ENCODE measurements around the gene TMOD3. TPM values are rescaled to one million over a fixed set of nuclear protein-coding genes. Genes with fewer than 3 reads are reported as not detected.

The TMOD3 gene
- total RNA-seq, 2 experiments from 2014 or later, result 73.8 to 74.1 TPM

DNA sequence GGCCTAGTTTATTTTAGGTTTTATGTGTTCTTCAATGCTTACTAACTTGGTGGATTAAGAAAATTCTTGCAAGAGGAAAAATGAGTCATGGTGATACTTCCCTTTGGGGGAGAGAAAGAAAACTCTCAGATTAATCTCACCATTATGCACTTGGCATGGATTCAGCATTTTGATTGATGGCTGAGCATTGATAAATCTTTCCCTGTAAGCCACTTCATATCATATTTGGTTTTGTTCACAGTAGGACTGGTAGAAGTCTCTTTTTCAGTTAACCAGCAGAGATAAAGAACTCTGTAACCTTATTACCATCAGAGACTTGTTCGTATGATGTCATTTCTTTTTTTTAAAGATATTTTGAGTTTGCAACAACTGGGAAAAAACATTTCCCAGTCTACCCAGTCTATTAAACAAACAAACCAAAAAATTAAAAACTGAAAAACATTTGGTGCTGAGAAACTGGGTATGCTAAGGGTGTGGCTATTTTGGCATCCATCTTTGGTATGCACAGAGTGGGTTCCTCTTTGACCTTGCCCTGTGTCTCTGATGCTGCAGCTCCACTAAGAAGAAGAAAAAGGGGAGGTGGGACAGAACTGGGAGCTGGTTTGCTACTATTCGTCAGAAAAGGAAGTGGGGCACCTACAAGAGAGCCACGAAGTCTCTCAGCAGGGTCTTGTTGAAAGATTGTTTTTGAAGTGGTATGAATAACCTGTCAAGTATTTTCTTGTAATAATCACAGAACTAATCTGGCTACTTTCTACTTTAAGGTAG lies 17.2 kb downstream of the TMOD3 start:
- H3K27me3 Mint-ChIP-seq (ENCODE audit: low read depth), result no peaks in the 10 kb centered on the region
- ChIA-PET CTCF (interaction anchor here (1.5 kb wide), 1 partner anchor 71 kb away, joined by 3 read pairs; no protein-coding TSS in a partner anchor), POLR2A (interaction anchor here (0.6 kb wide), 1 partner anchor 310 kb away, joined by 4 read pairs; no protein-coding TSS in a partner anchor)
- ATAC-seq (peak; percentile 55), DNase-seq (no peak)
- peaks cover 16% of the 10 kb centered on the region for H3K36me3 Mint-ChIP-seq (ENCODE audit: low read depth)
- peaks cover 48% of the 10 kb centered on the region for H3K4me1 Mint-ChIP-seq (ENCODE audit: low read depth)
- H3K27ac Mint-ChIP-seq, result peak overlapping the region; percentile 71
- H3K9me3 Mint-ChIP-seq (ENCODE audit: insufficient read depth), result no peaks in the 10 kb centered on the region
- H3K4me3 Mint-ChIP-seq, result peak overlapping the region; percentile 36

DNA sequence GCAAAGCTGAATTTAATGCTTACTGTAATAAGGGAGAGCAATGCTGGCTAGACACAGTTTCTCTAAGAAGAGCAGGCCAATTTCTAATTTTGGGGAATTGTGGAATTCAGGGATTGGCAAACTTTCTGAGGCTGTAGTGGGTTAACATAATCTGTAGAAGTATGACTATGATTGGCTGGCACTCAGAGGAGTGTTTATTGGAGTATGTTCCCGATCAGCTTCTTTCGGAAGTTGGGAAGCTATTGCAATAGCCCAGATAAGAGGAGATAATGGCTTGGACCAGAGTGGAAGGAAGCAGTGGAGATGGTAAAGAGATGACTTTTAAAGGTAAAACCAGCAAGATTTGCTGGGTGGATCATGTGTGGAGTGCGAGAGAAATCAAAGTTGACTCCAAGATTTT lies 19.4 kb downstream of the TMOD3 start:
- CTCF ChIA-PET, result interaction anchor here (1.2 kb wide), 1 partner anchor 14 kb away, joined by 3 read pairs; no protein-coding TSS in a partner anchor
- H3K27ac Mint-ChIP-seq, result no peak overlapping the region
- POLR2A ChIA-PET, result no interaction called here
- DNase-seq (no peak), ATAC-seq (no peak)
- no peak overlapping the region for H3K4me3 Mint-ChIP-seq
- peaks cover 31% of the 10 kb centered on the region for H3K4me1 Mint-ChIP-seq (ENCODE audit: low read depth)
- peaks cover 16% of the 10 kb centered on the region for H3K36me3 Mint-ChIP-seq (ENCODE audit: low read depth)
- no peaks in the 10 kb centered on the region for H3K9me3 Mint-ChIP-seq (ENCODE audit: insufficient read depth)
- no peaks in the 10 kb centered on the region for H3K27me3 Mint-ChIP-seq (ENCODE audit: low read depth)

DNA sequence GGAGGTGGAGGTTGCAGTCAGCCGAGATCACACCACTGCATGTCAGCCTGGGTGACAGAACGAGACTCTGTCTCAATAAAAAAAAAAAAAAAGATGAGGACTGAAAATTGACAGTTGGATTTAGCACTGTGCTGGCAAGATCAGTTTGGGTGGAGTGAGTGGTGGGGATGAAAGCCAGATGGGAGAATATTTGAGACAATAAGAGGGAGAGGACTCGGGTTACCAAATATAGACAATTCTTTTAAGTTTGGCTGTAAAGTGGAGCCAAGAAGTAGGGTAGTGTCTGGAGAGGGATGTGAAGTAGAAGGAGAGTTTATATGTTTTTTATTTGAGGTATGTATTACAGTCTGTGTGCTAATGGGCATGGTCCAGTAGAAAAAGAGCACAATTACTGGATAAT lies 20.4 kb downstream of the TMOD3 start:
- no peak for DNase-seq
- no peak overlapping the region for H3K4me3 Mint-ChIP-seq
- CTCF ChIA-PET, result no interaction called here

DNA sequence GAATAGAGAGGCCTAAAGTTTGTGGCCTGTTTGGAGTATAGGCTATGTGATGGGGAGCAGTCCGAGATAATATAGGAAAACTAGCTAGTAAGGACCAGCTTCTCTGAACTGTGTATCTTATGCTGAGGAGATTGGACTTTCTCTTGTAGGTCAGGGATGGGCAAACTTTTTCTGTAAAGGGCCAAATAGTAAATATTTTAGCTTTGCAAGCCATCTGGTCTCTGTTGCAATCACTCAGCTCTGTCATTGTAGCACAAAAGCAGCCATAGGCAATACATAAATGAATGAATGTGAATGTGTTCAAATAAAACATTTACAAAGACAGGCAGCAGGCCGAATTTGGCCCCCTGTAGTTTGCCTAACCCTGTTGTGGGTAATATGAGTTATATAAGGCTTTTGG lies 24.5 kb downstream of the TMOD3 start:
- H3K36me3 Mint-ChIP-seq (ENCODE audit: low read depth), result peaks cover 9% of the 10 kb centered on the region
- ChIA-PET POLR2A (no interaction called here), CTCF (interaction anchor here (1.1 to 1.4 kb wide), 2 partner anchors 23 to 59 kb away, joined by 4 to 5 read pairs; no protein-coding TSS in a partner anchor)
- no peaks in the 10 kb centered on the region for H3K9me3 Mint-ChIP-seq (ENCODE audit: insufficient read depth)
- H3K27me3 Mint-ChIP-seq (ENCODE audit: low read depth), result no peaks in the 10 kb centered on the region
- H3K27ac Mint-ChIP-seq, result no peak overlapping the region
- no peak for ATAC-seq
- H3K4me3 Mint-ChIP-seq, result no peak overlapping the region
- H3K4me1 Mint-ChIP-seq (ENCODE audit: low read depth), result peaks cover 10% of the 10 kb centered on the region
- DNase-seq, result no peak

More for the DNA sequence above, 20.4 kb downstream of the TMOD3 start:
- Mint-ChIP-seq H3K27ac (no peak overlapping the region), H3K27me3 (ENCODE audit: low read depth) (no peaks in the 10 kb centered on the region), H3K4me1 (ENCODE audit: low read depth) (peaks cover 29% of the 10 kb centered on the region), H3K36me3 (ENCODE audit: low read depth) (peaks cover 16% of the 10 kb centered on the region), H3K9me3 (ENCODE audit: insufficient read depth) (no peaks in the 10 kb centered on the region)
- POLR2A ChIA-PET, result no interaction called here
- ATAC-seq, result no peak

DNA sequence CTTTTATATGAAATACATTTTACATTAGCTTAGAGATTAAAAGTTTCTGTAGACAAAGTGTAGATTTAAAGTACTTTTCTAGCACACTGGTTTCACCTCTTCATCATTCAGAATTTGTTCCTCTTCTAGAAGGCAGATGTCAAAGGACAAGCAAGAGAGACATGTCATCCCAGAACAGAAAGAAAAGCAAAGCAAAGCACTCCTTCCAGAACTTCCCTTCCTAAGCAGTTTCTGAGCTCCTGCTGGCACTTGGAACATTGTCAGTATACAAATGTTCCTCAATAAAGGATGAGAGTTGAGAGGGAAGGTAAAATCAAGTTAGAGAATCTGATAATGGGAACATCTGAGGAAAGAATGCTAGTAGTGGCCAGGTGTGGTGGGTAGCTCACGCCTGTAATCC lies 26.2 kb downstream of the TMOD3 start:
- no peak for DNase-seq
- H3K27ac Mint-ChIP-seq, result no peak overlapping the region
- ChIA-PET CTCF (interaction anchor here (1.6 kb wide), 1 partner anchor 13 kb away, joined by 3 read pairs; no protein-coding TSS in a partner anchor), POLR2A (no interaction called here)
- no peaks in the 10 kb centered on the region for H3K9me3 Mint-ChIP-seq (ENCODE audit: insufficient read depth)
- H3K27me3 Mint-ChIP-seq (ENCODE audit: low read depth), result no peaks in the 10 kb centered on the region
- peaks cover 13% of the 10 kb centered on the region for H3K4me1 Mint-ChIP-seq (ENCODE audit: low read depth)
- no peak overlapping the region for H3K4me3 Mint-ChIP-seq
- no peak for ATAC-seq
- H3K36me3 Mint-ChIP-seq (ENCODE audit: low read depth), result peaks cover 14% of the 10 kb centered on the region

DNA sequence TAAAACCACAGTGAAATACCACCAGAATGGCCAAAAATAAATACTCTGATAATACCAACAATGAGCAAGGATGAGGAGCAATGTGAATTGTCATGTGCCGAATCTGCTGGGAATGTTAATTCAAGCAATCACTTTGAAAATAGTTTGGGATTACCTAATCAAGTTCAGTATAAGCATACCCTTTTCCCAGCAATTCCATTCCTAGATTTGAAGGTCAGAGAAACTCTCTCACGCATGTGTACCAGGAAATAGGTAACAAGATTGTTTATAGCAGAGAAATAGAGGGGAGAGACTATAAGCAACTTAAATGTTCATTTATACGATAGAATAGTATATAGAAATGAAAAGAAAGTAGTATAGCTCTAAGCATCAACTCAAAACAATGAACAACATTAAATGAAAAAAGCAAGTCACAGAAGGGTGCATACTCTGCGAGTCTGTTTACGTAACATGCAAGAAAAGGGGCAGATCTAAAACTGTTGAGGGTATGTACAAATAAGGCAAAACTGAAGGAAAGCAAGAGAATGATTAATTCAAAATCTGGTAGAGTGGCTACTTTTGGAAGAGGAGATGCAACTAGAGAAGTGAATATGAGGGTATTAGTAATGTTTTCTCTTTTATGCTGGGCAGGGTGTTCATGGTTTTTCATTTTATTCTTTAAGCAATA lies 27.4 kb downstream of the TMOD3 start:
- no peaks in the 10 kb centered on the region for H3K9me3 Mint-ChIP-seq (ENCODE audit: insufficient read depth)
- peaks cover 17% of the 10 kb centered on the region for H3K36me3 Mint-ChIP-seq (ENCODE audit: low read depth)
- ATAC-seq (no peak), DNase-seq (no peak)
- H3K4me3 Mint-ChIP-seq, result no peak overlapping the region
- H3K27me3 Mint-ChIP-seq (ENCODE audit: low read depth), result no peaks in the 10 kb centered on the region
- no peak overlapping the region for H3K27ac Mint-ChIP-seq
- peaks cover 24% of the 10 kb centered on the region for H3K4me1 Mint-ChIP-seq (ENCODE audit: low read depth)
- POLR2A ChIA-PET, result no interaction called here
- CTCF ChIA-PET, result interaction anchor here (1.3 kb wide), 1 partner anchor 15 kb away, joined by 3 read pairs; no protein-coding TSS in a partner anchor

DNA sequence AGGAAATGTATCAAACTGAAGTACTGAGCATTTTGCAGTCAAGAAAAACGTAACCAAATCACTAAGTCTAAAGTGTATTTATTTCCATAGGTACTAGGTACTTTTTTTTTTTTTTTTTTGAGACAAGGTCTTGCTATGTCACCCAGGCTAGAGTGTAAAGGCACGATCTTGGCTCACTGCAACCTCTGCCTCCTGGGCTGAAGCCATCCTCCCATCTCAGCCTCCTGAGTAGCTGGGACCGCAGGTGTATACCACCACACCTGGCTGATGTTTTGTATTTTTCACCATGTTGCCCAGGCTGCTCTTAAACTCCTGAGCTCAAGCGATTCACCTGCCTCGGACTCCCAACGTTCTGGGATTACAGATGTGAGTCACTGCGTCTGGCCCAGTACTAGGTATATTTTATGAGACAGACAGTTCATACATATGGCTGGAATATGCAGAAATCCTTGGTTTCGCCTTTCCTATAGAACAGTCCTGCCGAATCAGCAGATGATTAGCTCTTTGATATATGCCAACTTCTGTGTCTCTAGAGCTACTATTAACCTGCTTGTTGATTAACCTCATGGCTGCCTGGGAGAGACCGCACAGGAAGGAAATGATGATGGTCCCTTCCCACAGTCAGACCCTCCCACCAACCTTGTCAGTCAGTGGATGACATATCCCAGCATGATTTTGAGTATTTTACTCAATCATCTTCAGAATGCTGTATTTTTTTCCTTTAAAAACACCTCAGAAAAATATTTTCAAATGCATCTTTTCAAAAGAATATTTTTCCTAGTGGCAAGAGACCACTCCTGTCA lies 32.3 kb downstream of the TMOD3 start:
- Mint-ChIP-seq H3K27me3 (ENCODE audit: low read depth) (no peaks in the 10 kb centered on the region), H3K9me3 (ENCODE audit: insufficient read depth) (no peaks in the 10 kb centered on the region), H3K36me3 (ENCODE audit: low read depth) (peaks cover 50% of the 10 kb centered on the region), H3K4me3 (peak overlapping the region; percentile 48), H3K4me1 (ENCODE audit: low read depth) (peaks cover 47% of the 10 kb centered on the region), H3K27ac (peak overlapping the region; percentile 68)
- ChIA-PET POLR2A (interaction anchor here (1.2 kb wide), 1 partner anchor 9 kb away, joined by 3 read pairs; no protein-coding TSS in a partner anchor), CTCF (interaction anchor here (0.6 to 2.7 kb wide), 6 partner anchors 16 to 309 kb away, joined by 3 to 12 read pairs (median 4); no protein-coding TSS in a partner anchor)
- ATAC-seq (peak; percentile 94), DNase-seq (peak; percentile 82)

DNA sequence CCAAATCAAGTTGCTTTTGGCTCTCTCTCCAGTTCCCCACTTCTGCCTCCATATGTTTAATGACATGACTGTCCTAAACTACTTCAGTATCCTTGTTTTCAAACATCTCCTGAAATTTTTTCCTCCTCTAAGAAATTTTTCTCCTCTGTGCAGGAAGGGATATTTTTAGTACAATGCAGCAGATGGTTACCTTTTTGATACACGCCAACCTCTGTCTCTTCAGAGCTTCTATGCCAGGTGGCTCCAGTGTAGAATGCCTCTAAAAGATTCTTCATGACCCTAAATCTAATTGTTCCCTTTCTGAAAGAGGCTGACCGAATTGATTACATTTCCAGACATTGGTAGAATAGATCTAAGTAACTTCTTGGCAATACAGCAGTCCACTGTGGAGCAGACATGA lies 33.7 kb downstream of the TMOD3 start:
- POLR2A ChIA-PET, result no interaction called here
- Mint-ChIP-seq H3K4me3 (no peak overlapping the region), H3K27me3 (ENCODE audit: low read depth) (no peaks in the 10 kb centered on the region), H3K36me3 (ENCODE audit: low read depth) (peaks cover 58% of the 10 kb centered on the region), H3K27ac (peak overlapping the region; percentile 39), H3K9me3 (ENCODE audit: insufficient read depth) (no peaks in the 10 kb centered on the region), H3K4me1 (ENCODE audit: low read depth) (peaks cover 47% of the 10 kb centered on the region)
- DNase-seq (no peak), ATAC-seq (no peak)
- CTCF ChIA-PET, result interaction anchor here (2.7 kb wide), 1 partner anchor 25 kb away, joined by 12 read pairs; no protein-coding TSS in a partner anchor

DNA sequence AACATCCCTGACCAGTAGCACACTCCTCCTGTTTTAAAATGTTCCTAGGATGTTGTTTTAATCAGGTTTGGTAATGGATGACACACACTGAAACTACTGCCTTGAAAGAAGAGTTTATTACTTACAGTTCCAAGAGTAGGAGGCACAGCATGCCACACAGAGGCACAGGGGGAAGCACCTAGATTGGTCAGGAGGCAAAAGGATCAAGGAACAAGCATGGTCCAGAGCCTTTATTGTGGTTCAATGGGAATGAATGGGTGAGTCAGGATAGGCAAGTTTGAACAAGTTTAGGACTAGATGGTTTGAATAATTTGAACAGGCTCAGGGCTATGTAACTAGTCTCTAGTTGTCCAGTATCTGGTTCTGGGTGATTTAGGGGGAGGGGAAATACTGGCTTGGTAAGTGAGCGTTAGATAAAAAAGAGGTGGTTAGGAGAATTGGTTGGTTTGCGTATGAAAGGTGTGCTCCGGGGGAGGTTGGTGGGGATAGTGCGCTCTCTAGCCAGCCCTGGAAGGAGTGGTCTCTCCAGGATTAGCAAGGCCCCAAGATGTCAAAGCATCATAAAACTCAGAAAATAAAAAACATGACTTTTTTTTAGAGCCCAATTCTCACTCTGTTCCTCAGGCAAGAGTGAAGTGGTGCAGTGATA lies 35.1 kb downstream of the TMOD3 start:
- H3K4me3 Mint-ChIP-seq, result no peak overlapping the region
- CTCF ChIA-PET, result no interaction called here
- H3K9me3 Mint-ChIP-seq (ENCODE audit: insufficient read depth), result no peaks in the 10 kb centered on the region
- ATAC-seq (no peak), DNase-seq (no peak)
- no peaks in the 10 kb centered on the region for H3K27me3 Mint-ChIP-seq (ENCODE audit: low read depth)
- no peak overlapping the region for H3K27ac Mint-ChIP-seq
- POLR2A ChIA-PET, result no interaction called here
- H3K36me3 Mint-ChIP-seq (ENCODE audit: low read depth), result peaks cover 61% of the 10 kb centered on the region
- peaks cover 43% of the 10 kb centered on the region for H3K4me1 Mint-ChIP-seq (ENCODE audit: low read depth)

DNA sequence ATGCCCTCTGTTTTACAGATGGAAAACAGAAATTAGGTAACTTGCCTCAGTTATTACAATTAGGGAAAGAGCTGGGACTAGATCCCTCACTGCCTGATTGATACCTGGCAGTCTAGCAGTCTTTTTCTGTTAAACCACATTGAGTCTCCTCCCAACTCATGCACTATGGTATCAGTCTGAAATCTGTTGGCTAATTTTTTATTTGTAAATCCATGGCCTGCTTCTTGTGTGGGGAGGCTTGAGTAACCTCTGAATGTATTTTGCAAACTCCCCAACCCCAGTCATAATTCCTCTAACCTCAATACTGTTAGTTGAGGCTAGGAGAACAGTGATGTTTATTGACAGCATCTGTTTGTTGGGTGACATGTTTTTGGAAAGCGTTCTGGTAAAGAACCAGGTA lies 35.9 kb downstream of the TMOD3 start:
- peaks cover 58% of the 10 kb centered on the region for H3K36me3 Mint-ChIP-seq (ENCODE audit: low read depth)
- no peak overlapping the region for H3K27ac Mint-ChIP-seq
- H3K4me3 Mint-ChIP-seq, result no peak overlapping the region
- ChIA-PET POLR2A (no interaction called here), CTCF (no interaction called here)
- no peaks in the 10 kb centered on the region for H3K27me3 Mint-ChIP-seq (ENCODE audit: low read depth)
- DNase-seq (no peak), ATAC-seq (no peak)
- no peaks in the 10 kb centered on the region for H3K9me3 Mint-ChIP-seq (ENCODE audit: insufficient read depth)
- H3K4me1 Mint-ChIP-seq (ENCODE audit: low read depth), result peaks cover 39% of the 10 kb centered on the region

DNA sequence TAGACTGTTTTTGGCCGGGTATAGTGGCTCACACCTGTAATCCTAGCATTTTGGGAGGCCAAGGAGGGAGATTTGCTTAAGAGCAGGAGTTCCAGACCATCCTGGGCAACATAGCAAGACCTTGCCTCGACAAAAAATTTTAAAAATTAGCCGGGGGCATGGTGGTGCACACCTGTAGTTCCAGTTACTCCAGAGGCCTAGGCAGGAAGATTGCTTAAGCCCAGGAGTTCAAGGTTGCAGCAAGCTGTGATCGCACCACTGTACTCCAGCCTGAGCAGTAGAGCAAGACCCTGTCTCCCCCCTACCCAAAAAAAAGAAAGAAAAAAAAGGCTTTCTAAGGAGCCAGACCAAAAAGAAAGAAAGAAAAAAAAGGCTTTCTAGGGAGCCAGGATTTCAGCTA lies 36.7 kb downstream of the TMOD3 start:
- Mint-ChIP-seq H3K27me3 (ENCODE audit: low read depth) (no peaks in the 10 kb centered on the region), H3K36me3 (ENCODE audit: low read depth) (peaks cover 63% of the 10 kb centered on the region), H3K27ac (no peak overlapping the region), H3K9me3 (ENCODE audit: insufficient read depth) (no peaks in the 10 kb centered on the region), H3K4me3 (no peak overlapping the region), H3K4me1 (ENCODE audit: low read depth) (peaks cover 34% of the 10 kb centered on the region)
- ChIA-PET CTCF (no interaction called here), POLR2A (interaction anchor here (1.0 kb wide), 1 partner anchor 36 kb away, joined by 3 read pairs; no protein-coding TSS in a partner anchor)
- DNase-seq (no peak), ATAC-seq (no peak)
